ENCODE results near the gene TRH. TPM values are rescaled to one million over a fixed set of nuclear protein-coding genes. Genes with fewer than 3 reads are reported as not detected.
"Not testable (repeated sequence)": the region's sequence is repeated elsewhere in the genome, so short reads cannot be mapped to it uniquely, and the experiment has no call there.

The TRH gene
- total RNA-seq, 2 donors from 2014 or later = not detected

- no peaks in the 10 kb centered on the region for H3K9me3 ChIP-seq
- DNase-seq (ENCODE audit: low spot score) = no peak
- no peaks in the 10 kb centered on the region for H3K36me3 ChIP-seq
- ATAC-seq (ENCODE audit: insufficient number of reproducible peaks, low FRiP score, low read depth) = no peak
- H3K4me1 ChIP-seq (ENCODE audit: control insufficient read depth in 1 of 2, low read depth in 2 of 2) = no peaks in the 10 kb centered on the region
- H3K27me3 ChIP-seq (replicated peaks; ENCODE audit: insufficient read depth) = no peaks in the 10 kb centered on the region
- H3K27ac ChIP-seq = no peak overlapping the region
- TF ChIP-seq CTCF (IDR thresholded peaks at IDR 0.05) = no peak
- no peak overlapping the region for H3K4me3 ChIP-seq
Observed at GRCh38 chr3:129988429-129988828, 13.9 kb downstream of the TRH start.

DNA sequence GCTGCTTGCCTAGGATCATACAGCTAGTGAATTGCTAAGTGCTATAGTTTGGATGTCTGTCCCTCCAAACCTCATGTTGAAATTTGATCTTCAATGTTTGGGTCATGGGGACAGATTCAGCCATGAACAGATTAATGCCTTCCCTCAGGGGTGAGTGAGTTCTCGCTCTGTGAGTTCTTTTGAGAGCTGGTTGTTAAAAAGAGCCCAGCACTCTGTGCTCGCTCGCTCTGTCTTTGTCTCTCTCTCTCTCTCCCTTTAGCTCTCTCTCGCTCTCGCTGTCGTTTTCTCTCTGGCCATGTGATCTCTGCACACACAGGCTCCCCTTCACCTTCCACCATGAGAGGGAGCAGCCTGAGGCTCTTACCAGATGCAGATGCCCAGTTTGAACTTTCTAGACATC lies 14.9 kb downstream of the TRH start:
- no peaks in the 10 kb centered on the region for H3K36me3 ChIP-seq
- no peaks in the 10 kb centered on the region for H3K27me3 ChIP-seq (replicated peaks; ENCODE audit: insufficient read depth)
- no peaks in the 10 kb centered on the region for H3K9me3 ChIP-seq
- DNase-seq (ENCODE audit: low spot score) (no peak), ATAC-seq (ENCODE audit: insufficient number of reproducible peaks, low FRiP score, low read depth) (no peak)
- no peak overlapping the region for H3K27ac ChIP-seq
- no peaks in the 10 kb centered on the region for H3K4me1 ChIP-seq (ENCODE audit: control insufficient read depth in 1 of 2, low read depth in 2 of 2)
- no peak for TF ChIP-seq CTCF (IDR thresholded peaks at IDR 0.05)
- H3K4me3 ChIP-seq = no peak overlapping the region

GRCh38 chr3:129992781-129993180 lies 18.3 kb downstream of the TRH start:
- no peaks in the 10 kb centered on the region for H3K9me3 ChIP-seq
- H3K4me3 ChIP-seq = no peak overlapping the region
- DNase-seq (ENCODE audit: low spot score) (no peak), ATAC-seq (ENCODE audit: insufficient number of reproducible peaks, low FRiP score, low read depth) (no peak)
- no peaks in the 10 kb centered on the region for H3K27me3 ChIP-seq (replicated peaks; ENCODE audit: insufficient read depth)
- no peak for TF ChIP-seq CTCF (IDR thresholded peaks at IDR 0.05)
- H3K36me3 ChIP-seq = no peaks in the 10 kb centered on the region
- no peak overlapping the region for H3K27ac ChIP-seq
- H3K4me1 ChIP-seq (ENCODE audit: control insufficient read depth in 1 of 2, low read depth in 2 of 2) = no peaks in the 10 kb centered on the region

DNA sequence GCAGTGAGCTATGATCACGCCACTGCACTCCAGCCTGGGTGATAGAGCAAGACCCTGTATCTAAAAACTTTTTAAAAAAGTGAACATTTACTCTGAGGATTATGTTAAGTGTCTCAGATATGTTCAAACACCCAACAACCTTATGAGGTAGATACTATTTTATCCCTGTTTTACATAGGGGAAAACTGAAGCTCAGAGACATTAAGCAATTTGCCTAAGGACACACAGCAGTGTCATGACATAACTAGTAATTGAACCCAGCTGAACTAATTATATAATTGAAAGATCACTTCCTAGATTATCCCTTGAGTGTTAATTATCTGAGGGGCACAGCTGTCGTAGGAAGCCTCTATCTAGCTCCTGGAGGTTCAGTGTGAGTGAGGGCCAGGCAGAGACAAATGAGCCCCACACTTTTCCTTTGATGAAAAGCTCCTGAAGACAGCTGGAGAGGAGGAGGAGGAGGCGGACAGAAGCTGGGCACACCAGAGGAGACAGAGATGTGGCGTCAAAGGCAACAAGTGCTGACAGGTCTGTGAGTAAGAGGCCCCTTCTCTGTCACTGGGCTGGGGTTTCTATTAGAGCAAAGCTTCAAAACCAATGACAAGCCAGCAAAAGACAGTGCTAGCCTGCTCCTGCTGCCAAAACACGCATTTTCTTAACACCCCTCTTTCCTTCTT lies 20.5 kb downstream of the TRH start:
- Histone ChIP-seq H3K9me3 (no peaks in the 10 kb centered on the region), H3K36me3 (no peaks in the 10 kb centered on the region), H3K4me3 (no peak overlapping the region), H3K4me1 (ENCODE audit: control insufficient read depth in 1 of 2, low read depth in 2 of 2) (no peaks in the 10 kb centered on the region), H3K27me3 (replicated peaks; ENCODE audit: insufficient read depth) (no peaks in the 10 kb centered on the region), H3K27ac (no peak overlapping the region)
- DNase-seq (ENCODE audit: low spot score) = no peak
- TF ChIP-seq CTCF (IDR thresholded peaks at IDR 0.05) = no peak
- ATAC-seq (ENCODE audit: insufficient number of reproducible peaks, low FRiP score, low read depth) = no peak

DNA sequence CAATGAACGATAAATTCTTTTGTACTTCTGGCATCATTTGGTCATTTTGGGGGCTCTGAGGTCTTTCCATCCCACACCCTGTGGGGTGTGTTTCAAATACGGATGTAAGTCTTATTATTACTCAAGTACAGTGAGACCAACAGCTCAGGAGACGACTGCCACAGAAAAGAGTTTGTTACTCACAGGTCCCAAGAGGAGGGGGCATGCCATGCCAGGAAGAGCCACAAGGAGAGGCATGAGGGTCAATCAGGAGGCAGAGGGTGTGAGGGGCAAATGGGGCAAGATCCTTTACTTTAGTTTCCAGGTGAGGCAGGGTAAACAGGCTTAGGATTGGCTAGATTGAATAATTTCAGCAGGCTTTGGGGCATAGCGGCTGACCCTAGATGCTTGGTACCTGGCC lies 21.6 kb downstream of the TRH start:
- TF ChIP-seq CTCF (IDR thresholded peaks at IDR 0.05) = no peak
- H3K9me3 ChIP-seq = no peaks in the 10 kb centered on the region
- no peak overlapping the region for H3K27ac ChIP-seq
- no peaks in the 10 kb centered on the region for H3K27me3 ChIP-seq (replicated peaks; ENCODE audit: insufficient read depth)
- no peak overlapping the region for H3K4me3 ChIP-seq
- no peaks in the 10 kb centered on the region for H3K36me3 ChIP-seq
- ATAC-seq (ENCODE audit: insufficient number of reproducible peaks, low FRiP score, low read depth) (no peak), DNase-seq (ENCODE audit: low spot score) (no peak)
- no peaks in the 10 kb centered on the region for H3K4me1 ChIP-seq (ENCODE audit: control insufficient read depth in 1 of 2, low read depth in 2 of 2)

DNA sequence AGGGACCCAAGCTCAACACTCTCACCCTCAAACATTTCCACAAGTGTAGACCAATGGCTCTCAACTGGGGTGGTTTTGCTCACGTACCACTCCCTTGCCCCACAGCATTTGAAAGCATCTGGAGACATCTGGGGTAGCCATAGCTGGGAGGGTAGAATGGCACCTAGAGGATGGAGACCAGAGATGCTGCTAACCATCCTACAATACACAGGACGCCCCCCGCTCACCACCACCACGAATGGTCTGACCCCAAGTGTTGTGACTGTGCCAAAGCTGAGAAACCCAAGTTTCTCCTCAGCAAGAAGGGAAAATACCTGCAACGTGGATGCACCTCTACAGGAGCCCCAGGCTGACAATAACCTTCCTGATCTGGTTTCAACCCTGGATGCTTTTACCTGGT lies 24.7 kb downstream of the TRH start:
- ATAC-seq (ENCODE audit: insufficient number of reproducible peaks, low FRiP score, low read depth); DNase-seq (ENCODE audit: low spot score); H3K4me1 ChIP-seq (ENCODE audit: control insufficient read depth in 1 of 2, low read depth in 2 of 2); H3K36me3 ChIP-seq; H3K27ac ChIP-seq; H3K4me3 ChIP-seq; H3K9me3 ChIP-seq; H3K27me3 ChIP-seq (replicated peaks; ENCODE audit: insufficient read depth): not testable (repeated sequence)

All from thoracic aorta (tissue), 2 donors.